WI38 (cell line): ENCODE measurements around the gene MYCN.
"Not testable (repeated sequence)": the region's sequence is repeated elsewhere in the genome, so short reads cannot be mapped to it uniquely, and the experiment has no call there.

Experiments
- H3K4me3 ChIP-seq: 2 replicates; pipeline ENCODE4 v1.5.1; 2011; ENCODE audit warnings: low read depth, mild to moderate bottlenecking, control low read depth, low read length
- TF ChIP-seq, protein P1 (sequence below): IDR thresholded peaks from 2 replicates; pipeline ENCODE4 v1.5.1; 2012; ENCODE audit warnings: low read depth, mild to moderate bottlenecking, control low read depth, low read length

MYCN gene

DNA sequence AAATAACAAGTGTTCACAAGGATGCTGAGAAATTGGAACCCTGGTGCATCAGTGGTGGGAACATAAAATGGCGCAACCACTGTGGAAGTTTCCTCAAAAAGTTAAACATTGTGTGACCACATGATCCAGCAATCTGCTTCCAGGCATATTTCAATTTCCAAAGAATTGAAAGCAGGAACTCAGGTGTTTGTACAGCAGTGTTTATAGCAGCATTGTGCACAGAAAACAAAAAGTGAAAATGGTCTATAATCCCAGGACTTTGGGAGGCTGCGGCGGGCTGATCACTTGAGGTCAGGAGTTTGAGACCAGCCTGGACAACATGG lies 38.6 kb upstream of the MYCN start:
- H3K4me3 ChIP-seq = no peak overlapping the region
- TF ChIP-seq, protein P1, sequence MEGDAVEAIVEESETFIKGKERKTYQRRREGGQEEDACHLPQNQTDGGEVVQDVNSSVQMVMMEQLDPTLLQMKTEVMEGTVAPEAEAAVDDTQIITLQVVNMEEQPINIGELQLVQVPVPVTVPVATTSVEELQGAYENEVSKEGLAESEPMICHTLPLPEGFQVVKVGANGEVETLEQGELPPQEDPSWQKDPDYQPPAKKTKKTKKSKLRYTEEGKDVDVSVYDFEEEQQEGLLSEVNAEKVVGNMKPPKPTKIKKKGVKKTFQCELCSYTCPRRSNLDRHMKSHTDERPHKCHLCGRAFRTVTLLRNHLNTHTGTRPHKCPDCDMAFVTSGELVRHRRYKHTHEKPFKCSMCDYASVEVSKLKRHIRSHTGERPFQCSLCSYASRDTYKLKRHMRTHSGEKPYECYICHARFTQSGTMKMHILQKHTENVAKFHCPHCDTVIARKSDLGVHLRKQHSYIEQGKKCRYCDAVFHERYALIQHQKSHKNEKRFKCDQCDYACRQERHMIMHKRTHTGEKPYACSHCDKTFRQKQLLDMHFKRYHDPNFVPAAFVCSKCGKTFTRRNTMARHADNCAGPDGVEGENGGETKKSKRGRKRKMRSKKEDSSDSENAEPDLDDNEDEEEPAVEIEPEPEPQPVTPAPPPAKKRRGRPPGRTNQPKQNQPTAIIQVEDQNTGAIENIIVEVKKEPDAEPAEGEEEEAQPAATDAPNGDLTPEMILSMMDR = no peak

DNA sequence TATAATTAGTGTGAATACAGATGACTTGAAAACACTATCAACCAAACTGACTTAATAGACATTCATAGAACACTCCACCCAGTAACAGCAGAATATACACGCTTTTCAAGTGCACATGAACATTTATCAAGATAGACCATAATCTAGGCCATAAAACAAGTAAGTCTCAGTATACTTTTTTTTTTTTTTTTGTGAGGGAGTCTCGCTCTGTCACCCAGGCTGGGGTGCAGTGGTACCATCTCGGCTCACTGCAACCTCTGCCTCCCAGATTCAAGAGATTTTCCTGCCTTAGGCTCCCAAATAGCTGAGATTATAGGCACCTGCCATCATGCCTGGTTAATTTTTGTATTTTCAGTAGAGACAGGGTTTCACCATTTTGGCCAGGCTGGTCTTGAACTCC lies 36.4 kb upstream of the MYCN start:
- not testable (repeated sequence) for H3K4me3 ChIP-seq

DNA sequence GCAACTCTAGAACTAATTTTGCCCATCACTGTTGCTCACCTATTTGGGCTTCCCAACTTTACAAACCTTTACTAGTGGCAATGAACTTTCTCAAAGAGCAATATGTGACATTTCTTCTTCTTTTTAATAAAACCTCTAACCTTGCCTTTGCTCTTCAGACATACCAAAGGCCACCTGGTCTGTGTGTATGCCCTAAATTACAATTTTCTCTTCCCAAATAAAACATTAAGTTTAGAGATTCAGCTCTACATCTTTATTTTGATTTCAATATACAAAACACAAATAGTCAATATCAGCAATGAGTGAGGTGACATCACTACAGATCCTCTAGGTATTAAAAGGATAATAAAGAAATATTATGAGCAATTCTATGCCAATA lies 35.1 kb upstream of the MYCN start:
- TF ChIP-seq, protein P1 = no peak
- H3K4me3 ChIP-seq = no peak overlapping the region

DNA sequence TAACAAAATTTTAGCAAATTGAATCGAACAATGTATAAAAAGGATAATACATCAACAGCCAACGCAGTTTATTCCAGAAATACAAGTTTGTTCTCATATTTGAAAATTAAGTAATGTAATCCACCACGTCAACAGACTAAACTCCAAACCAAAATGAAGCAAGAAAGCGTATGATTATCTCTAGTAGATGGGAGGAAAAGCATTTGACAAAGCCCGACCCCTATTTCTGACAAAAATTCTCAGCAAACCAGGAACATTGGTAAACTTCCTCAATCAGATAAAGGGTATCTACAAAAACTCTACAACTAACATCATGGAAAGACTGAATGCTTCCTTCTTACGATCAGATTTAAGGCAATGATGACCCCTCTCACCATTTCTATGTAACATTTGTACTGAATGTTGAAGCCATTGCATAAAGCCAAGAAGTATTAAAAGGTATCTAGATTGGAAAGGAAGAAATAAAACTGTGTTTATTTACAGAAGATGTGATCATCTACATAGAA lies 34.3 kb upstream of the MYCN start:
- TF ChIP-seq, protein P1 = no peak

DNA sequence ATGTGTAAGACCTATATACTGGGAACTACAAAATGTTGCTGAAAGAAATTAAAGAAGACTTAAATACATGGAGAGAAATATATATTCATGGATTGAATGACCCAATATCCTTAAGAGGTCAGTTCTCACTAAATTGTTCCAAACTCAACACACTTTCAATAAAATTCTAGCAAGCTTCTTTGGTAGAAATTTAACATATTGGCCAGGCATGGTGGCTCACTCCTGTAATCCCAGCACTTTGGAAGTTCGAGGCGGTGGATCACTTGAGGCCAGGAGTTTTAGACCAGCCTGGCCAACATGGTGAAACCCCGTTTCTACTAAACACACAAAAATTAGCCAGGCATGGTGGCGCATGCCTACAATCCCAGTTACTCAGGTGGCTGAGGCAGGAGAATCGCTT lies 33.6 kb upstream of the MYCN start:
- TF ChIP-seq, protein P1 = no peak
- no peak overlapping the region for H3K4me3 ChIP-seq

More for the DNA sequence above, 34.3 kb upstream of the MYCN start:
- H3K4me3 ChIP-seq = no peak overlapping the region

DNA sequence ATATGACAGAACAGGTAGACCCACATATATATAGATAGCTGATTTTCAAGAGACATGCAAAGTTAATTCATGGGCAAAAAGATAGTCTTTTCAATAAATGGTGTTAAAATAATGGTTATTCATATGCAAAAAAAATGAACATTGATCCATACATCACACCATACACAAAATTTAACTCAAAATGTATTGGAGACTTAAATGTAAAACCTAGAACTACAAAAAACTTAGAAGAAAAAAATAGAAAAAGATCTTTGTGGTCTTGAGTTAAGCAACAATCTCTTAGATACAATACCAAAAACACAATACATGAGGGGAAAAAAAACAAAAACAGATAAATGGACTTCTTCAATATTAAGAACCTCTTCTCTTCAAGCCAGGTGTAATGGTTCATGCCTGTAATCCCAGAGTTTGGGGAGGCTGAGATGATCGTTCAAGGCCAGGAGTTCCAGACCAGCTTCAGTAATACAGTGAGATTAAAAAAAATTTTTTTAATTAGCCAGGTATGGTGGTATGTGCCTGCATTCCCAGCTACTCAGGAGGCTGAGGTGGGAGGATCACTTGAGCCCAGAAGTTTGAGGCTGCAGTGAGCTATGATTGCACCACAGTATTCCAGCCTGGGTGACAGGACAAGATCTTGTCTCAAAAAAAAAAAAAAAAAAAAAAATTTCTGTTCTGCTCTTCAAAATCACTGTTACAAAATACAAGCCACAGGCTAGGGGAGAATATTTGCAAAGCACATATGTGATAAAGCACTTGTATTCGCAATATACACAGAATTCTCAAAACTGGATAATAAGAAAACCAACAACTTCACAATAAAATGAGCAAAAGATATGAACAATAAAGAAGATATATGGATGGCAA lies 32.7 kb upstream of the MYCN start:
- no peak overlapping the region for H3K4me3 ChIP-seq
- TF ChIP-seq, protein P1 = no peak

DNA sequence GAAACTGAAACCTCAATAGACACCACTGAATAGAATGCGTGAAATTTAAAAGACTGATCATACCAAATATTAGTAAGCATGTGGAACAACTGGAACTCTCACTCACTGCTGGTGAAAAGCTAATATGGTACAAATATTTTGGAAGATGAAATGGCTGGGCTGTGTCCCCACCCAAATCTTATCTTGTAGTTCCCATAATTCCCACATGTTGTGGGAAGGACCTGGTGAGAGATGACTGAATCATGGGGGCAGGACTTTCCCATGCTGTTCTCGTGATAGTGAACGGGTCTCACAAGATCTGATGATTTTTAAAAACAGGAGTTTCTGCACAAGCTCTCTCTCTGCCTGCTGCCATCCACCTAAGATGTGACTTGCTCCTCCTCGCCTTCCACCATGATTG lies 32.0 kb upstream of the MYCN start:
- H3K4me3 ChIP-seq = no peak overlapping the region
- TF ChIP-seq, protein P1 = no peak

DNA sequence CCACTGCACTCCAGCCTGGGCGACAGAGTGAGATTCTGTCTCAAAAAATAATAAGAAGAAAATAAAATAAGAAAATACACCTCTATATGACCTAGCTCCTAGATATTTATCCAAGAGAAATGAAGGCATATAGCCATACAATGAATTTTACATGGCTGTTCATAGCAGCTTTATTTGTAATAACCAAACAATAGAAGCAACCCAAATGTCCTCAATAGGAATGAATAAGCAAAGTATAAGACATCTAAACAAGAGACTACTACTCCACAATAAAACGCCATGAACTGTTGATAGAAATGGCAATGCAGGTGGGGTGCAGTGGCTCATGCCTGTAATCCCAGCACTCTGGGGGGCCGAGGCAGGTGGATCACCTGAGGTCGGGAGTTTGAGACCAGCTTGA lies 31.2 kb upstream of the MYCN start:
- H3K4me3 ChIP-seq = no peak overlapping the region
- TF ChIP-seq, protein P1 = no peak
